Chondrocyte (in vitro differentiated cells): ENCODE measurements around the gene URB2. TPM values are rescaled to one million over a fixed set of nuclear protein-coding genes. Genes with fewer than 3 reads are reported as not detected.
A peak's percentile ranks its signal among the peaks of the same experiment; 100 is the strongest.
"Not testable (repeated sequence)": the region's sequence is repeated elsewhere in the genome, so short reads cannot be mapped to it uniquely, and the experiment has no call there.

Experiments
- DNase-seq: peaks from one replicate; pipeline ENCODE4 v3.0.0; 2021; ENCODE audit warnings: mixed read lengths, low spot score
- H3K27ac Mint-ChIP-seq: one replicate; pipeline ENCODE4 v1.8.0; 2021; ENCODE audit warnings: mild to moderate bottlenecking, moderate library complexity, mixed read lengths; ENCODE audit not compliant: unreplicated experiment
- H3K27me3 Mint-ChIP-seq: 2 replicates; pipeline ENCODE4 v1.8.0; 2021; ENCODE audit warnings: low read depth, mixed read lengths
- H3K36me3 Mint-ChIP-seq: 2 replicates; pipeline ENCODE4 v1.8.0; 2021; ENCODE audit warnings: low read depth, mixed read lengths
- H3K4me1 Mint-ChIP-seq: 2 replicates; pipeline ENCODE4 v1.8.0; 2021; ENCODE audit warnings: low read depth, mild to moderate bottlenecking, mixed read lengths
- H3K4me3 Mint-ChIP-seq: one replicate; pipeline ENCODE4 v1.8.0; 2021; ENCODE audit warnings: mild to moderate bottlenecking, moderate library complexity, mixed read lengths; ENCODE audit not compliant: unreplicated experiment
- H3K9me3 Mint-ChIP-seq: 2 replicates; pipeline ENCODE4 v1.8.0; 2021; ENCODE audit warnings: low read depth, mixed read lengths
- total RNA-seq: library from RNA; stranded (reverse); gene quantifications from 3 replicates; pipeline ENCODE4 v1.2.1, GENCODE V29; 2021
- TF ChIP-seq, protein P1 (sequence below): fragments of 200-600 bp; sonication (generic); IDR thresholded peaks from 2 replicates; pipeline ENCODE4 v1.5.0; 2021; ENCODE audit warnings: antibody characterized with exemption, mild to moderate bottlenecking, moderate library complexity

URB2 gene
- total RNA-seq, 1 donor from 2014 or later: 8.4 TPM

DNA sequence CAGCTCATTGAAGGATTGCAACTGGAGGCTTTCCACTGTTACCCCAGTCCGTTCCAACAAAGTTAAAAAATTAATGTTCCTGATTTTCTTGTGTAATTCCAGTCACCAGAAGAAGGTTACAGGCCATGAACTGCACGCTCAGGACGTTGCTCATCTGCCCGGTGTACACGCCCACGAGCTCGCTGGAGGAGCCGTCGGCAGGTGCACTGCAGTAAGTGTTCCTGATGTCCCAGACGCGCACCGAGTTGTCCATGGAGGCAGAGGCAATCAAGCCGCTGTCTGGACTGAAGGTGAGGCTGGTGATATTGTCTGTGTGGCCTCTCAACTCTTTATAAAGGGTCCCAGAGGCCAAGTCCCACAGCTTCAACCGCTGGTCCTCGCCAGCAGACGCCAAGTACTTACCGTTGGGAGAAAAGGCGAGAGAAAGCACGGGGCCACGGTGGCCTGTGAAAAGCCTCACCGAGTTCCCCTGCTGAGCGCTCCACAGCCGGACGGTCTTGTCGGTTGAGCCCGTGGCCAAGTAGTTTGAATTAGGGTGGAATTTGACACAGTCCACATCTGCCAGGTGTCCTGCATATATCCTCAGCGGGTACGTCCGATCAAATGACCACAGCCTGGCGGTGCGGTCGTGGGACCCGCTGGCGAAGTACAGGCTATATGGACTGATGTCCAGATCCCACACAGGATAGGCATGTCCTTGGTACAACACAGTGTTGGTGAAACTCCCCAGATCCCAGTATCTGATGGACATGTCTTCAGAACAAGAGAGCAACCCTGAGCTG is 31.6 kb upstream of the URB2 start:
- TF ChIP-seq, protein P1, sequence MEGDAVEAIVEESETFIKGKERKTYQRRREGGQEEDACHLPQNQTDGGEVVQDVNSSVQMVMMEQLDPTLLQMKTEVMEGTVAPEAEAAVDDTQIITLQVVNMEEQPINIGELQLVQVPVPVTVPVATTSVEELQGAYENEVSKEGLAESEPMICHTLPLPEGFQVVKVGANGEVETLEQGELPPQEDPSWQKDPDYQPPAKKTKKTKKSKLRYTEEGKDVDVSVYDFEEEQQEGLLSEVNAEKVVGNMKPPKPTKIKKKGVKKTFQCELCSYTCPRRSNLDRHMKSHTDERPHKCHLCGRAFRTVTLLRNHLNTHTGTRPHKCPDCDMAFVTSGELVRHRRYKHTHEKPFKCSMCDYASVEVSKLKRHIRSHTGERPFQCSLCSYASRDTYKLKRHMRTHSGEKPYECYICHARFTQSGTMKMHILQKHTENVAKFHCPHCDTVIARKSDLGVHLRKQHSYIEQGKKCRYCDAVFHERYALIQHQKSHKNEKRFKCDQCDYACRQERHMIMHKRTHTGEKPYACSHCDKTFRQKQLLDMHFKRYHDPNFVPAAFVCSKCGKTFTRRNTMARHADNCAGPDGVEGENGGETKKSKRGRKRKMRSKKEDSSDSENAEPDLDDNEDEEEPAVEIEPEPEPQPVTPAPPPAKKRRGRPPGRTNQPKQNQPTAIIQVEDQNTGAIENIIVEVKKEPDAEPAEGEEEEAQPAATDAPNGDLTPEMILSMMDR: no peak
- Mint-ChIP-seq H3K36me3 (peaks cover 15% of the 10 kb centered on the region), H3K27ac (peak overlapping the region; percentile 65), H3K27me3 (no peaks in the 10 kb centered on the region), H3K4me3 (no peak overlapping the region), H3K9me3 (no peaks in the 10 kb centered on the region), H3K4me1 (peaks cover 38% of the 10 kb centered on the region)
- no peak for DNase-seq

DNA sequence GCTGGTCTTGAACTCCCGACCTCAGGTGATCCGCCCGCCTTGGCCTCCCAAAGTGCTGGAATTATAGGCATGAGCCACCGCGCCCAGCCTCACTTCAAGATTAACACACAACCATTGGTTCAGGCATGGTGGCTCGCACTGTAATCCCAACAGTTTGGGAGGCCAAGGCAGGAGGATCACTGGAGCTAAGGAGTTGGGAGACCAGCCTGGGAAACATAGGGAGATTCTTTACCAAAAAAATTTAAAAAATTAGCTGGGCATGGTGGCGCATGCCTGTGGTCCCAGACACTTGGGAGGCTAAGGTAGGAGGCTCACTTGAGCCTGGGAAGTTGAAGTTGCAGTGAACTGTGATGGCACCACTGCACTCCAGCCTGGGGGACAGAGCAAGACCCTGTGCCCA is 30.2 kb upstream of the URB2 start:
- not testable (repeated sequence) for H3K4me3 Mint-ChIP-seq, H3K27me3 Mint-ChIP-seq, DNase-seq, H3K9me3 Mint-ChIP-seq
- H3K4me1 Mint-ChIP-seq: peaks cover 39% of the 10 kb centered on the region
- peak overlapping the region; percentile 98 for H3K27ac Mint-ChIP-seq
- H3K36me3 Mint-ChIP-seq: peaks cover 19% of the 10 kb centered on the region

DNA sequence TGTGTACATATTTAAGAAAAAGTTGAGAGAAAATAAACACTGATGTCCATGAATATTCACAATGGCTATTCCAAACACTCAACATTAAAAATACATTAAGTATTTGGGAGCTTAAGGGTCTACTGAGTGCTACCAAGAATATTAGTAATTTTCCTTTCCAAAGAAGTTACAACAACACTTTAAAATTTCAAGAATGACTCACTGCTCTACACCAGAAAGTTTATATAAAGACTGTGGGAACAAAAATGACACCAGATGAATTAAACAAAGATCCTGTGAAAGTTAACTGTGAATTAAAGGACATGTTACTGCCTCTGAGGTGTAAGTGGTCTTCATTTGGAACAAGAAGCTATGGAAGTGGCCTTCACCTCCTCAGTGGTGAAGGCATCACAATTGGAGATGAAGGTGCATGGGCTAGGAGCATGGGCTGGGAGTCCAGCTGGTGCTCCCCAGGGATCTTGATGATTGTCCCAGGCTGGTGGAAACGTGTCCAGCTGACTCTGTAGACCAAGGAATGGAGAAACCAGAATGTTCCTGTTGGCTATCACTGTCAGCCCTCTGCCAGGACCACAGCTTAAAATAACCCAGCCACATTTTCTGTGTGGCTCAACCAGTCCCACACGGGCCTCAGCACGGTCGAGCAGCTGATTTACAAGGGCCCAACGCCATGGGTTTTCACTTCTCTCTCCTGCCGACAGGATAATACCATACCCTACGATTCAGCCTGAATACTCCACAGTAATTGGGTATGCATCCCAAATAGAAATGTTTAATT is 28.9 kb upstream of the URB2 start:
- no peaks in the 10 kb centered on the region for H3K27me3 Mint-ChIP-seq
- no peak for DNase-seq
- H3K4me3 Mint-ChIP-seq: peak overlapping the region; percentile 22
- peak overlapping the region; percentile 98 for H3K27ac Mint-ChIP-seq
- no peaks in the 10 kb centered on the region for H3K9me3 Mint-ChIP-seq
- TF ChIP-seq, protein P1: no peak
- H3K36me3 Mint-ChIP-seq: peaks cover 29% of the 10 kb centered on the region
- peaks cover 39% of the 10 kb centered on the region for H3K4me1 Mint-ChIP-seq

DNA sequence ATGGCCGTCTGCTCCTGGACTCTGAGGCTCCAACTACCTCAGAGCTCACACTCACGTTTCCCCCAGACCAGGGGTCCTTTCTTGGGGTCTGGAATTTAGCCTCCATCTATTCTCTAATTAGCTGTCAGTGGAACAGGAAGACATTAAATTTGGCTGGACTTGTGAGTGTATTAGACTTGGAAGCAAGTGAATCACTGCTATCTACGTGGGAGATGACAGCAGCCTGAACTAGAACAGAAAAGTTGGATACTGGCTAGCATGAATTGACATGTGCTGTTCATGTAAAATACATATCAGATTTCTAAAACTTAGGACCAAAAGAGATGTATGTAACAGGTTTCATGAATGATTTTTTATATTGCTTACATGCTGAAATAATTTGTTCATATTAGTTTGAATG is 28.2 kb upstream of the URB2 start:
- Mint-ChIP-seq H3K9me3 (no peaks in the 10 kb centered on the region), H3K36me3 (peaks cover 34% of the 10 kb centered on the region), H3K4me1 (peaks cover 39% of the 10 kb centered on the region), H3K27me3 (no peaks in the 10 kb centered on the region), H3K27ac (peak overlapping the region; percentile 98), H3K4me3 (peak overlapping the region; percentile 61)
- no peak for DNase-seq
- TF ChIP-seq, protein P1: no peak

DNA sequence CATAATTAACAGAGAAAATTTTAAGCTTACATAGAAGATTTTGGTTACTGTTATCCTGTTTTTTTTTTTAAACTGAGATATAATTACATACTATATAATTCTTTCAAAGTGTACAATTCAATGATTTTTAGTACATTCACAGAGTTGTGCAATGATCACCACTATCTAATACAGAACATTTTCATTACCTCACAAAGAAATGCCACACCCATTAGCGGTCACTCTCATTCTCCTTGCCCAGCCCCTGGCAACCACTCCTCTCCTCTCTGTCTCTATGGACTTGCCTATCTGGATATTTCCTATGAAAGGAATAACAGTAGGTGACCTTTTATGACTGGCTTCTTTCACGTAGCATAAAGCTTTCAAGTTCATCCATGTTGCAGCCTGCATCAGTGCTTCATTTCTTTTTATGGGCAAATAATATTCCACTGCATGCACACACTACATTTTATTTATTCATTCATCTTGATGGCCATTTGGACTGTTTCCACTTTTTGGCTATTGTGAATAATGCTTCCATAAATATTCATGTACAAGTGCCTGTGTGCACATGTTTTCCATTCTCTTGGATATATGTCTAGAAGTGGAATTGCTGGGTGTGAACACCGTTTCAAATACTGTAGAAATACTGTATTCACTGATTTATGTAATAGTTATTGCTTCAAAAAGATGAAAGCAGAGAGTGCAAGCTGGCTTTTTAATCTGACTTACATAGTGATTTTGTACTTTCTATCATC is 26.7 kb upstream of the URB2 start:
- TF ChIP-seq, protein P1: no peak
- H3K27ac Mint-ChIP-seq: peak overlapping the region; percentile 84
- peaks cover 28% of the 10 kb centered on the region for H3K36me3 Mint-ChIP-seq
- H3K4me1 Mint-ChIP-seq: peaks cover 39% of the 10 kb centered on the region
- no peak for DNase-seq
- no peaks in the 10 kb centered on the region for H3K9me3 Mint-ChIP-seq
- no peak overlapping the region for H3K4me3 Mint-ChIP-seq
- H3K27me3 Mint-ChIP-seq: no peaks in the 10 kb centered on the region
